Measurements from ENCODE around the gene RYR2.

The RYR2 gene

DNA sequence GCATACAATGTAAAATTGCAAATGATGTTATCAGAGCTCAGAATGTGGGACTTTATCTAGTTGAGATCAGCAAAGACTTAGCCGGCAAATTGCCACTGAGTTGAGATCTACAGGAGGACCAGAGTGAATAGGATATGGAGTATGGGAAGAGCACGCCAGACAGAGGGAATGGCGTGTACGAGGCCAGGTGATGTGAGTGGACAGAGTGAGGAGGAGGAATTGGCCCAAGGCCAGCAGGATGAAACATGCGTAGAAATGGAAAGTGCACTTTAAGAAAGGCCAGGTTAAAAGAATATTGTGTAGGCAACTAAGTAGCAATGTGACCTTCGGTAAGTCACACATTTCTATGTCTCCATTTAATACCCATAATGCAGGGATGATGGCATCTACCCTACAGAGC is 637.7 kb downstream of the RYR2 start:
- no peak for DNase-seq

DNA sequence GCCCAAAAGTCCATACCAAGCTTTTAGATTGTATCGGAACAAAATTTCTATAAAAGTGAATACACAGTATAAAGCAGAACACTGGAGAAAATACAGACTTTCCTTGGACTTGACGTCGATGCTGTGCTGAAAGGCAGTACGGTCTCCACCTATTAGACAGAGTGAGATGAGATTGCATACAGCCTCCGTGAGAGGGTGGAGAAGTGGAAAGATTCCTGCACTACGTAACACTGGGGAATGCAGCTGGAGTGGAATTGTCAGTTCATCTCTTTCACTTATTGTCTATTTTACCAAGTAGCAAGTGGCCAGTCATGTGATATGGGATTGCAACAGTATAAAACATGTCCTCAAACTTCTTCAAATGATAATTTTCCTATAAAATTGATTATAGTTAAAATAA is 639.2 kb downstream of the RYR2 start:
- no peak for DNase-seq

DNA sequence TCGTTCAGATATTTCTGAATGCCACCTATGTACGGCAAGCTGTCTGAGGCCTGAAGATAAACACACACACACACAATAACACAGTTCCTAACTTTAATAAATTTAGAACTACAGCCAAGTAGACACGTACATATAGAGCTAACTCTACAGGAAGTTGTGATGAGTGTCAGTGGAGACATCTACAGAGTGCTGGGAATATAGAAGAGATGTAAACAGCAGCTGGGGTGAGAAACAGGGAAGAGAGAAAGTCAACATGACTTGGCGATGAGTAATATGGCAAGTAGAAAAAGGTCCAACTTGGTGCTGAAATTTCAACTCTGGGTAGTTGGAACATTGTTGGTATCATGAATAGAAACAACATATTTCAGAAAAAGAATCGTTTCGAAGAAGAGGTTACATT is 642.3 kb downstream of the RYR2 start:
- no peak for DNase-seq

DNA sequence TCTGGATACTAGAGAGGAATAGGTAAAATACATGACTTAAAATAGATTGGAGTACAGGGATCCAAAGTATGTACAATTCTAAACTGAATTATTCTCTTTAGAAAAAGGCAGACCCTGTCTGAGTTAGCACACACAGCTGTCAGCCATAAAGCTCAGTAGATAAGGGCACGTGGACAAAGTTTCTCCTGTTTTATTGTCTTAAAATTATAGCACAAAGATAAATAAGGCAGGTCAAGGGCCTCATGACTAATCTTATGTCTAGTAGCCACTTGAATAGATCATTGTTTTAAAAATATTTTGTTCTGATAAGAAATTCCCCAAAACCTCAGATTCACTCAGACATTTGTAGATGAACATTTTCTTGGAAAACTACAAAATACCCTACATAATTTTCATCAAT is 643.6 kb downstream of the RYR2 start:
- DNase-seq: no peak

DNA sequence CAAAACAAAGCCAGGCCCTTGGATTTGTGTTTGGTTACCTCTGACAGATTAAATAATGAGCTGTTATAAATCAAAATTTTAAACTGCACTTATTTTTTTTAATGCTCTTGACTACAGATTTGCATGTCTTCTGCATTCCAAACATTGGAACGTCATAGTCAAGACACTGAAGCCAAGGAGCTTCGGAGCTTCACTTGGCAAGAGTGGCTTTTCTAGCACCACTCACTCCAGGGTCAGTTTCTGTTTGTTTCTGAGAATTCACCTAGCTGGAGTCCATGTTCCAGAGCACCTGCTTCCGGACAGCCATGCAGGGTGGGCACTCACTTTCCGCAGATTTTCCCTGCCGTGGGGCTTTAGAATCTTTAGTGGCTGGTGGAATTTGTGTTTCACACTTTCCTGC is 645.8 kb downstream of the RYR2 start:
- no peak for DNase-seq

DNA sequence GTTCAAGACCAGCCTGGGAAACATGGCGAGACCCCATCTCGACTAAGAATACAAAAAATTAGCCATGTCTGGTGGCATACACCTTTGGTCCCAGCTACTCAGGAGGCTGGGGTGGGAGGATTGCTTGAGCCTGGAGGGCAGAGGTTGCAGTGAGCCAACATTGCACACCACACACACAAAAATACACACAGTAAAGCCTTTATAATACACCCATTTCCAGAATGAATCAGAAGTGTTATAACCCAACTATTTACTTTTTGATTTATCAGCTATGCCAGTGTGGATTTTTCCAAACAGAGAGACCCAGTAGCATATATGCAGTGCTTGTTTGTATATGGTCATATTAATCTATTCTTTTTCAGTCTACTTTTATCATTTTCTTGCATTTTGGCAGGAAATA is 648.7 kb downstream of the RYR2 start:
- no peak for DNase-seq

DNA sequence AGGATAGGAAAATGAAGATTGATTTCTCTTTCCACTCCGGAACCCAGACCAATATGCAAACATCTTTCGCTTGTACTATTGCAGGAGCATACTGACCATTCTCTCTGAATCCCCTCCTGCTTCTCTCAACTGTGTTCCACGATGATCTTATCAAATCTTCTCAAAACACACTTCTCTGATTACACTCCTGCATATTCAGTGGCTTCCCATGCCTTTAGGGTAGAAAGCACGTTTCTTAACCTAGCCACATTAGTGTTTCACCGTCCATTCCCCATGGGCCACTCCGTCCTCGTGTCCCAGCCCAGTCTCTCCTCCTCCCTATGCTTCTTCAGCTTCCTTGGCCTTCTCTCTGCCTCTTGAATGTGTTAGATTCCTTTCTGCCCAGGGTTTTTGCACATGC is 650.3 kb downstream of the RYR2 start:
- no peak for DNase-seq

DNA sequence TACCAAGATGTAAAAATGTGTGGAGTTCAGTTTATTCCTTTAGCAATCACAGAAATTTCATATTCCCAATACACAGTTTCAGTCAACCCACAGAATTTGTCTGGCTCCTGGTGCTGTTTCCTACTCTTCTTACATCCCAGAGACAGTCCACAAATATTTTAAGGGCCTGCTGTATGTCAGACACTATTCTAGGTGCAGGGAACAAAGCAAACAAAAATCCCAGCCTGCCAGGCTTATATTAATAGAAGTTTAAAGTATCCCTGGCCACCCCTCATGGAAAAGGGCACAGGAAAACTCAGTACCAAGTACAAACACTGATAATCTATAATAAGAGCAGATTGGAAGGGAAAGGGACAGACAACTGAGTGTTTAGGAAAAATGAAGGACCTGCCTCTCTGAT is 653.9 kb downstream of the RYR2 start:
- DNase-seq: no peak

DNA sequence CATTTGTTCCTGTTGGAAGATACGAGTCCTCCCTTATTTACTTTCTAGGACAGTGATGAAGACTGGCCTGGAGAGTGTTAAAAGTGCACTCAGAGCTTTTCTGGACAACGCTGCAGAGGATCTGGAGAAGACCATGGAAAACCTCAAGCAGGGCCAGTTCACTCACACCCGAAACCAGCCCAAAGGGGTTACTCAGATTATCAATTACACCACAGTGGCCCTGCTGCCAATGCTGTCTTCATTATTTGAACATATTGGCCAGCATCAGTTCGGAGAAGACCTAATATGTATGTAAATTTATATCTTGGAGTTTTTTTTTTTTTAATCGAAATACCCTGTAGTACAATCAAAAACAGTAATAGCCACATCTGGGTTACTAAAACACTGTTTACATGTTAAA is 658.2 kb downstream of the RYR2 start:
- DNase-seq: no peak

DNA sequence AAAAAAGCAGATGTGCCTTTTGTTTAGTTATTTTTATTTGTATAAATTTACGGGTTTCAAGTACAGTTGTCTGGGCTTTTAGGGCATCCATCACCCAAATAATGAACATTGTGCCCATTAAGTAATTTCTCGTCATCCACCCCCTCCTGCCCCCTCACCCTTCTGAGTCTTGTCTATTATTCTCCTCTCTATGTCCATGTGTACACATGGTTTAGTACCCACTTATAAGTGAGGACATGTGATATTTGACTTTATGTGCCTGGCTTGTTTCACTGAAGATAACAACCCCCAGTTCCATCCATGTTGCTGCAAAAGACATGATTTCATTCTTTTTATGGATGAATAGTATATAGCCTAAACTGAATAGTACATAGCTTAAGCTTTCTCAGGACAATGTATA is 659.5 kb downstream of the RYR2 start:
- no peak for DNase-seq

DNA sequence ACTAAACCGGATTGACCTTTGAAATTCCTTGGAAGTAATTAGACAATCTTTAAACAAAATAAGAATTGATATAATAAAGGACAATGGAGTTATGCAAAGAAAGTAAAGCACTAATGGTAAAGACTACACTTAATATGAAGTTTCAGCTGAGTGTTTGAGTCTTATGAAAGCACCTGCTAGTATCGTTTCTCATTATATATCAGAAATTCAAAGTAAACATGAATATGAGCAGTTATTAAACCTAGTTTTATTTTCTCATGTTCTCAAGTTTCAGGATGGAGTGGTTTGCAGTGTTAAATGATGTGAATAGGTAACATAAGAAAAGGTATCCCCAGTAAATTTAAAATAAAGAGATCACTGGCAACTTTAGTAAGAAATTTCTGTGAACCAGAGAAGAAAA is 660.2 kb downstream of the RYR2 start:
- DNase-seq: no peak

DNA sequence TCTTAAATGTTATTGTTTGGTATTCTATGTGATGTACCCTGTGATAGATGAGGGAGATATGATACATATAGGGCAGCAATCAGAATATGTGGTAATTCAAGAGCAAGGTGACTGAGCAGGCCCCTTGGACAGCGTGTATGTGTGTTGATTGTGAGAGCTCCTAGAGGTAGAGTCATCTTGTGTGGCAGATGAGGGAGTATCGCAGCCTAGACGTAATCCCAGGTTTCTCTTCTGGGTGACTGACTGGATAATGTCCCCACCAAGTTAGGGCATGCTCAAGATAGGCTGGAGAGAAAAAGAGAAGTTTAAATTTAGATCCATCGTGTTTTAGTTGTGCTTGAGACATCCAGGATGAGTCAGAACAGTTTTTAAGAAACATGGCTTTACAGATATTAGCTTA is 663.5 kb downstream of the RYR2 start:
- DNase-seq: no peak

DNA sequence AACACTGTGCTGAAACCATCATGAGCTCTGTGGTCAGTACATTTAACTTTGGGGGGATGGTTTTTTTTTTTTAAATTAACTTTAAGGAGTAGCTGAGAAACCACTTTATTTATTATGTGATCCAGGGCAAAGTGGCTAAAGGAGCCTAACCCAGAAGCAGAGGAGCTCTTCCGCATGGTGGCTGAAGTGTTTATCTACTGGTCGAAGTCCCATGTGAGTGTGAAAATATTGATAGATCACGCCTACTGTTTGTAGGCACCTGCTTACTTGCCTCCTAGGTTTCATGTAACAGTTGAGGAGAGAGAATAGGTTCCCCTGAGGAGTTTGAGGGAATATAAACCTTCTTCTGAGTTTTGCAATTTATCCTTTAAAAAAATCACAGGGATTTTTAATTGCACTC is 667.4 kb downstream of the RYR2 start:
- DNase-seq: no peak

DNA sequence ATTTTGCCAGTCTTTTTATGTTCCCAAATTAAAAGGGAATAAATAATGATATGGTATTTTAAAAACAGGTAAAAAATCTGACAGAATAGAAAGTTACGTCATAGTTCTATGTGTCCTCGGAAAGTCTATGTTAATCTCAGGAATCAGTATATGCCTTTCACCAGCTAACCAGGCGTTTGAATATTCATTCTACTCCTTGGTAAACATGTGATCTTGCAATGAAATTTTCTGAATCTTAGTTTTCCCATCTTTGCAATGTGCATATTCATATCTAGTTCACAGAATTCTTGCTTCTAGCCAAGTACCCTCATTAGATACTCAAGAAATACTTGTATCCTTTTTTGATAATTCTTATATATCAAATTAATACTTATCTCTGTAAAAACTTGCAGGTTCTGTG is 669.3 kb downstream of the RYR2 start:
- no peak for DNase-seq

DNA sequence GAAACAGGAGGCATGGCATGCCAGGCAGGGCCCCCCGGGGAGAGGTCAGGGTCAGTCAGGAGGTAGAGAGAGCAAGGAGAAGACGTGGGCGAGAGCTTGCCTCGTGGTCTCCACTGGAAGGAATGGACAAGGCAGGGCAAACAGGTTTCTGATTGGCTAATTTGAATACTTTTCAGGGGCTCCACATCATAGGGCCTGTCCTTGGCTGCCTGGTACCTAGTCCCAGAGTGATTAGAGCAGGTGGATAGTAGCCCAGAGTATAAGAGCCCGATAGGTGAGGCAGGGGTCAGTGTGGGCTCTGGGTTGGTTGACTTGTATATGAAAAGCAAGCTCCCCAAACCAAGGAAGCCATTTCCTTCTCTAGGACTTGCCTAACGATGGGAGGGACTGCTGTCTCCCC is 670.1 kb downstream of the RYR2 start:
- DNase-seq: no peak

DNA sequence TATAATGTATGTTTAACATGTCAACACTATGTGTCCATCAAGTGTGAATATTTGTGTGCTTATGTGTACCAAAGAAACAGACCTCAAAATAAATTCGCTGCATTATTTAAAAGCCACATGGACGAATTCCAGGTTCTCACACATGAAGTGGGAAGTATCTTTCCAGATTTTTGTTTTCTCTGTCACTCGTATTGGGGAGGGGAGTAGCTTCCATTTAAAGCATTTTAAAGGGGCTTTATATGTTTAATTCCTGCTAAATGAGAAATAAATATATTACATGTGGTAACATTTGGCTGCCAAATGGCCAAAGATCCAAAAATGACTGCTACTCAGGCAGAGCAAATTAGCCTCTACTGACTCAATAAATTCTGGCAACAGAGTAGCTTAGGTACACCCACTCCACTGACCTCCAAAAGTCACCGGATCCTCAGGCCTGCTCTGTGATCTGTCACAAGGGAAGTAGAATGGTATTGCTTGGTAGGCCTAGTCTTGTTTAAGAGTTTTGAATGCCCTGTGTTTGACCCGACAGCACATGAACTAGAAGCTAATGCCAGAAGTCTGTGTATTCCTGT is 670.7 kb downstream of the RYR2 start:
- DNase-seq: no peak

DNA sequence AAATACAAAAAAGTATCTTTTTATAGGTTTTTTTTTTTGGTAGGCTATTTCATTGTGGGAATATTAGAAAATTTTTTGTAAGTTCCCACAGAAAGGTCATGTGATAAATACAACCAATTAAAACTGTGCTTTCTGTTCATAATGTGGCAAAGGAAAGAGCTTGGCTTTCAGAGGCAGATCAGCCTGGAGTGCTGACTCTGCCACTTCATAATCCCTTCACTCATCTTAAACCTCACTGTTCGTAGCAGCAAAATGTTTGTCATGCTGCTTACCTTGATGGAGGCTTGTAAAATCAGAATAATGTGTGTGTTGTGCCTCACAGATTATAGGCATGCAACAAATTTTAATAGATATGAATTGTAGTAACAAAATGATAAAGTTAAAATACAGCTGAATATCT is 671.9 kb downstream of the RYR2 start:
- DNase-seq: no peak

DNA sequence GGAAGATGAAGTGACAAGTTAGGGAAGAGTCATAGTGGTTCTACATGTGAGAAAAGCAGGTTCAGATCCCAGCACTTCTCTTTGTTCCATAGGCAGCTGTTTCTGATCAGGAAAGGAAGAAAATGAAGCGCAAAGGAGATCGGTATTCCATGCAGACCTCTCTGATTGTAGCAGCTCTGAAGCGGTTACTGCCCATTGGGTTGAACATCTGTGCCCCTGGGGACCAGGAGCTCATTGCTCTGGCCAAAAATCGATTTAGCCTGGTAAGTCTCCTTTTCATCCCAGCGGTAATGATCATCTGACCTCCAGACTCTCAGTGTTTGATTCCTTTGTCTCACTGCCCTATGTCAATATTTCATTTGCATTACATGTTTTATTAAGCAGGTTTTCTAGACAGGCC is 675.1 kb downstream of the RYR2 start:
- DNase-seq: no peak

DNA sequence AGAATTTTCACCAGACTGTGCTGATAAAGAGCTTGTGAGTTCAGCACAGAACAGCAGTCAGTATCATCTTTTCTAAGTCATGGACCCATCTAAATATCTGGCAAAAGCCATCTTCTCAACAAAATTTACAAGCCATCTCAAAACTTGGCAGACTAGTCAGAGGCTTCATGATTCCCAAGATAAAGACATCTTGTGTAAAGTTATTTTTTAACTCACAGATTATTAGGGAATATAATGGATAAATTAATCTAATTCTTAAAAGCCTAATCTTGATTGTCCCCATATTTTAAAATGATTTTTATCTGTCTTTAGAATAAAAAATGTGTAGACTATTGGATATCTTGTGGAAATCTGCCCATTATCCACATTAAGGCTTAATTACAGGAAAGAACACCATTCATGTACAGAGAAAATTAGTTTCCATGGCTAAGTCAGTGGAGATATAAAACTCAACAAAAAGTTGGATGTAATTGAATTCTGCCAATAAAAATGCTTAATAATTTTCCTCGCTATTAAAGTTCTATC is 688.9 kb downstream of the RYR2 start:
- DNase-seq: no peak

DNA sequence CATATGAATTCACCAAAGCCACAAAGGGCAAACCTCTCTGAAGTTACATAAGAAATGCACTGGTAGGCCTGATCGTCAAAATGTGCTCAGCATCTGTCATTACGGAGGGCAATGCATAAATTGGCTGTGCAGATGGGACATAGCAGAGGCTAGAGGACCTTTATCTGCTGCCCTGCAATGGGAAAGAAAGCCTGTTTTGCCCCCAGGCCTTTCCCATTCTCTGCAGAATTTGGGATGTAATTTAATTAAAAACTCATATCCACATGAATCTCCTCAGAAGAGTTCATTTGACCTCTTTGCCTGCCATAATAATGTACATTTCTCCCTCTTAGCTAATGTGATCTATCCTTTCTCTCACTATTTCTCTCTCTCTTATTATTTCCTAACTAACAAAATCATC is 690.7 kb downstream of the RYR2 start:
- no peak for DNase-seq

DNA sequence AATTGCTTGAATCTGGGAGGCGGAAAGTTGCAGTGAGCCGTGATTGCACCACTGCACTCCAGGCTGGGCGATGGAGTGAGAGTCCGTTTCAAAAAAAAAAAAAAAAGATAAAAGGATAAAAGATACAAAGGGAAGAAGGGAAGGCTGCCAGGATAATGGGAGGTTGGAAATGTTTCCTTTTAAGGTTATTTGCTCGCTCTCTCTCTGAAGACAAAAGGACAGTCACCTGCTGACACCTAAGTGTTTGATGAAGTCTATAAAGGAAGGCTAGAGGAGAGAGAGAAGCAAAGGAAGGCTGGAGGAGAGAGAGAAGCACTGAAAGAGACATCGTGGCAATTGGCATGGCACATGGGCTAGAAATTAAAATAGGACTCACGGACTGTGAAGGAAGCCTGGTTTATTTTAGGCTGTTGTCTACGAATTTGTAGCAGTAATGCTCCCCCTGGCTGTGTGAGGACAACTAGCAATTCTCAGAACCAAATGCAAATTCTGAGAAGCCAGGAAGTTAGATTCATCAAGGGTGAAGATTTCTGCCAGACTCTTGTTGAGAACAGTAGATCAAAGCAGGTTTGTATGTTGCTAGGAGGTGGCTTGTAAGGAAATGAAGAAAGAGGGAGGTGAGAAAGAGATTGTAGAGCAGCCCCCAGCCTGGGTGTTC is 694.5 kb downstream of the RYR2 start:
- DNase-seq: no peak

DNA sequence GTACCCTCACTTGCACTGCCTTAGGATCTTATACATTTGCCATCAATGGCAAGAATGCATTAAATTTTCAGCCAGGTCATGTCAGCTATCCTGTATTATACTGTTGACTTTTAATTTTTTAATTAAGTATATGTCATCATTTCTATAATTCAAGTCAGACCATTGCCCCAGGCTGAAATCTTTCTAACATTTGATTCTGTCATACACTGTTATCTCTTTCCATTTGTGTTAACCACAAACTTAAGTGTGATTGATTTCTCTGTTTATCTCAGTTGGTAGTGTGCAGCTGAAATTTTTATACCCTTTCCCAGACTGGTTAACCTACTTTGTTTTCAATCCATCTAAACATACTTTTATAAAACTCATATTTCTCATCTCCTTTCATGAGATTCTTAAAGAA is 695.5 kb downstream of the RYR2 start:
- DNase-seq: no peak

DNA sequence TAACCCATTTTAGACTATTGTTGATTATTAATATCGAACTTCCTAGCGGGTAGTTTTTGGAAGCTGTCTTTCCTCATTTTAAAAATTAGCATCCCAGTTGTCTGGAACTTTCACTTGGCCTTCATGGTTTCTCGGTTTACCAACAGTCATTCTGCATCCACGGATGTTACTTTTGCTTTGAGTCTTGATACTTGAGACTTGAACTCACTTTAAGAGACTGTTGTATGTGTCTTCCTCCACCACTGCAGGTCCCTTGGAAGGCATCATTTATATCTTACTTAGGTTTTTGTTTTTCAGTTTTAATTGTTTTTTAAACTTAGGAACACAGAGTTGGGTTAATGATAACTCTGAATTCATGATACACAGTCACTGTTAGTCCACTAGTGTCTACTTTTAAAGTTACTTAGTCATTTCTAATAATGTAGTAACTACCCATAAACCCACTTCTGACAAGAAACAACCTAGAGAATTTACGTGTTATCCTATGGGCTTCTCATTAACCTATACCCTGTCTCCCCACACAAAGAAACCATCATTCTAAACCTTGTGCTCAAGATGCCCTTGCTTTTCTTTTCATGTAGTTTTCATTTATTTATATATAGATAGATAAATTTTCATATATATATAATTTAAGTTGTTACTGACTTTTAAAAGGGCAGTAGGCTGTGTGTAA is 696.1 kb downstream of the RYR2 start:
- no peak for DNase-seq

DNA sequence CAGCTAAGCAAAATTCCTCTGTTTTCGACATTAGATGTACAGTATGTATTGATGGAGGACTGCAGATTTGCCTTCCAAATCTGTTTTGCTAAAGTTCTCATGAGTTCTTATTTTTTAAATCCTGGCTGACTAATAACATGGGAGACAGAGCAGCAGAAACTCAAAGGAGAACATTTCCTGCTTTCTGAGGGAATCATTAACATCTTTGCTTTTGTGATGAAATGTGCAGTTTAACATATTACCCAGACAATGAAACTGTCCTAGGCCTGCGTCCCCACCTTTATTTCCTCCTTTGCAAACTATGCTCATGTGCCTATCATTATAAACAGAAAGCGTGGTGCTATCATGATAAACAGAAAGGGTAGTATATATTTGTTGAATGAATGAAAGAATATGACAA is 698.9 kb downstream of the RYR2 start:
- DNase-seq: no peak

Measured in right kidney (tissue), 1 donor.